CD14-positive monocyte (primary cell): ENCODE data around the gene CLK2. TPM values are rescaled to one million over a fixed set of nuclear protein-coding genes. Genes with fewer than 3 reads are reported as not detected.
A peak's percentile ranks its signal among the peaks of the same experiment; 100 is the strongest.
"Not testable (repeated sequence)": the region's sequence is repeated elsewhere in the genome, so short reads cannot be mapped to it uniquely, and the experiment has no call there.

Experiments
- DNase-seq, 3 donors: peaks; one replicate each; pipeline ENCODE4 v3.0.0-alpha.2; 2011 to 2022
- H2AFZ ChIP-seq: 2 replicates; pipeline ENCODE4 v1.6.0; 2012; ENCODE audit warnings: mild to moderate bottlenecking, low read depth, low read length, inconsistent platforms; ENCODE audit not compliant: insufficient read depth, poor library complexity, severe bottlenecking
- H3K27ac ChIP-seq, 2 donors: 1 replicate in 1 of 2; 2 replicates in 1 of 2; pipeline ENCODE4 v1.5.1; 2012 to 2013; ENCODE audit warnings: low read length in 2 of 2, control low read depth in 1 of 2, inconsistent platforms in 1 of 2, low read depth in 1 of 2, mild to moderate bottlenecking in 1 of 2
- H3K27me3 ChIP-seq, 2 donors: one replicate each; pipeline versions ENCODE4 v1.6.0 to v1.6.1; 2011 to 2013; ENCODE audit warnings: low read length in 2 of 2; ENCODE audit not compliant: control insufficient read depth in 2 of 2, insufficient read depth in 2 of 2
- H3K36me3 ChIP-seq, 2 donors: replicated peaks in 1 of 2; 1 replicate in 1 of 2; 2 replicates in 1 of 2; pipeline versions ENCODE4 v1.5.1 to v1.6.1; 2012 to 2013; ENCODE audit warnings: low read length in 2 of 2, control low read depth in 1 of 2, inconsistent platforms in 1 of 2, mild to moderate bottlenecking in 1 of 2; ENCODE audit not compliant: insufficient read depth in 2 of 2, control insufficient read depth in 1 of 2
- H3K4me1 ChIP-seq, 2 donors: 1 replicate in 1 of 2; 2 replicates in 1 of 2; pipeline versions ENCODE4 v1.5.1 to v1.6.1; 2012 to 2013; ENCODE audit warnings: low read length in 2 of 2, control low read depth in 1 of 2, inconsistent platforms in 1 of 2, mild to moderate bottlenecking in 1 of 2, moderate library complexity in 1 of 2; ENCODE audit not compliant: insufficient read depth in 2 of 2, control insufficient read depth in 1 of 2
- H3K4me2 ChIP-seq: replicated peaks from 2 replicates; pipeline ENCODE3; 2012; ENCODE audit warnings: low read length, moderate library complexity, mild to moderate bottlenecking; ENCODE audit not compliant: poor library complexity, severe bottlenecking; ENCODE audit errors: extremely low read depth
- H3K4me3 ChIP-seq, 3 experiments: fragments of 200-600 bp in 1 of 3; sonication (generic) in 1 of 3; replicated peaks in 1 of 3; 1 replicate in 2 of 3; 2 replicates in 1 of 3; pipeline ENCODE4 v1.5.1; 2011 to 2013; ENCODE audit warnings: low read length in 3 of 3, mild to moderate bottlenecking in 3 of 3, control low read depth in 2 of 3, low read depth in 2 of 3, inconsistent platforms in 1 of 3, moderate library complexity in 1 of 3
- H3K79me2 ChIP-seq: 2 replicates; pipeline ENCODE4 v1.6.0; 2012; ENCODE audit warnings: mild to moderate bottlenecking, control low read depth, inconsistent platforms, low read length, moderate library complexity; ENCODE audit not compliant: insufficient read depth
- H3K9ac ChIP-seq: 2 replicates; pipeline ENCODE4 v1.6.0; 2017; ENCODE audit warnings: low read length, mild to moderate bottlenecking; ENCODE audit not compliant: insufficient read depth, poor library complexity, severe bottlenecking
- H3K9me3 ChIP-seq, 2 donors: replicated peaks in 1 of 2; 1 replicate in 1 of 2; 2 replicates in 1 of 2; pipeline versions ENCODE4 v1.5.1 to v1.6.1; 2012 to 2013; ENCODE audit warnings: low read length in 2 of 2, control low read depth in 1 of 2; ENCODE audit not compliant: control insufficient read depth in 1 of 2, insufficient read depth in 1 of 2
- H4K20me1 ChIP-seq: 2 replicates; pipeline ENCODE4 v1.6.0; 2012; ENCODE audit warnings: mild to moderate bottlenecking, low read length, control low read depth, moderate library complexity; ENCODE audit not compliant: insufficient read depth
- H3K27ac Mint-ChIP-seq, 7 donors: one replicate each; pipeline ENCODE4 v1.8.0; 2020; ENCODE audit warnings: mild to moderate bottlenecking in 7 of 7, mixed read lengths in 7 of 7, moderate library complexity in 6 of 7, inconsistent platforms in 2 of 7
- H3K27me3 Mint-ChIP-seq, 3 donors: one replicate each; pipeline ENCODE4 v1.8.0; 2021 to 2022; ENCODE audit warnings: low read depth in 3 of 3, mild to moderate bottlenecking in 3 of 3, mixed read lengths in 3 of 3, moderate library complexity in 3 of 3, inconsistent platforms in 1 of 3
- H3K36me3 Mint-ChIP-seq, 2 donors: one replicate each; pipeline ENCODE4 v1.8.0; 2020; ENCODE audit warnings: mixed read lengths in 2 of 2, inconsistent platforms in 1 of 2, mild to moderate bottlenecking in 1 of 2
- H3K4me1 Mint-ChIP-seq: one replicate; pipeline ENCODE4 v1.8.0; 2020; ENCODE audit warnings: mild to moderate bottlenecking, mixed read lengths
- H3K4me3 Mint-ChIP-seq, 2 donors: one replicate each; pipeline ENCODE4 v1.8.0; 2020; ENCODE audit warnings: mild to moderate bottlenecking in 2 of 2, mixed read lengths in 2 of 2, moderate library complexity in 1 of 2
- H3K9me3 Mint-ChIP-seq, 7 donors: one replicate each; pipeline ENCODE4 v1.8.0; 2020 to 2022; ENCODE audit warnings: mixed read lengths in 7 of 7, mild to moderate bottlenecking in 6 of 7, moderate library complexity in 6 of 7, inconsistent platforms in 2 of 7
- WGBS: methylation state at CpG from one replicate; pipeline ENCODE4 v1.1.5; 2013; ENCODE audit warnings: missing lambda C conversion rate; ENCODE audit not compliant: insufficient coverage; 5-methylcytosine and 5-hydroxymethylcytosine counted together
- intact Hi-C, 2 donors: fragments of 100-400 bp; cut with micrococcal nuclease; formaldehyde crosslinking; loops; one replicate each; pipeline versions ENCODE4 v1.15.0 to v1.15.1; 2023
- polyA plus RNA-seq, 3 donors: library from polyadenylated mRNA; depleted of rRNA in 1 of 3; unstranded in 2 of 3; stranded (reverse) in 1 of 3; fragments of 300-500 nt in 2 of 3; fragments of >200 nt in 1 of 3; fragmentation: Illumina TruSeq in 2 of 3; gene quantifications; 1 replicate in 2 of 3; 2 replicates in 1 of 3; pipeline ENCODE4 v1.2.3, GENCODE V29; 2012 to 2021

CLK2 gene
- polyA plus RNA-seq, 3 donors: 7.3 to 143 (median 9.6) TPM

DNA sequence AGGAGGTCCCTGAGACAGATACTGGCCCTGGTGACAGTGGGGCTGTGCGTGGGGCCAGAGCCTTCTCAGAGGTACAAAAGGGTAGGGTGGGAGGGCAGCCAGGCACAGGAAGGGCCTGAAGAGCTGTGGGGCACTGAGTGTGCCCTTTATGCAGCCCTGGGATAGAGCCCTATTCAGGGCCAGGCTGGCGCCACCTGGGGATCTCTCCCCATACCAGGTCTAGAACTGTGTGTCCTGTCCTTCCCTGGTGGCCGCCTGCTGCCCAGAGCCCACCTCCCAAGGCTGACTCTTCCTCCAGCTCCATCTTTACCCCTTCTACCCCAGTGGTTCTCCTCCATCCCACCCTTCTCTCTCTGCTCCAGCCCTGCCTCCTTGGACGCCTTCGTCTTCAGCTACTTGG is 39.8 kb downstream of the CLK2 start:
- H3K4me3 ChIP-seq, H3K4me3 Mint-ChIP-seq, H3K4me2 ChIP-seq, H4K20me1 ChIP-seq, H3K9ac ChIP-seq, DNase-seq, H3K9me3 ChIP-seq, H3K27me3 Mint-ChIP-seq, H2AFZ ChIP-seq, H3K27ac ChIP-seq, H3K27me3 ChIP-seq, H3K79me2 ChIP-seq, H3K27ac Mint-ChIP-seq, intact Hi-C loops, H3K9me3 Mint-ChIP-seq: not testable (repeated sequence)
- Mint-ChIP-seq H3K4me1 (peaks cover 17% of the 10 kb centered on the region), H3K36me3 (peaks cover 29 to 32% of the 10 kb centered on the region in 2 donors)
- peaks cover 0 to 27% of the 10 kb centered on the region in 2 donors for H3K4me1 ChIP-seq
- peaks cover 27 to 33% of the 10 kb centered on the region in 2 donors for H3K36me3 ChIP-seq
- no CpG with 5 or more reads among the region's 5 CpGs for WGBS

DNA sequence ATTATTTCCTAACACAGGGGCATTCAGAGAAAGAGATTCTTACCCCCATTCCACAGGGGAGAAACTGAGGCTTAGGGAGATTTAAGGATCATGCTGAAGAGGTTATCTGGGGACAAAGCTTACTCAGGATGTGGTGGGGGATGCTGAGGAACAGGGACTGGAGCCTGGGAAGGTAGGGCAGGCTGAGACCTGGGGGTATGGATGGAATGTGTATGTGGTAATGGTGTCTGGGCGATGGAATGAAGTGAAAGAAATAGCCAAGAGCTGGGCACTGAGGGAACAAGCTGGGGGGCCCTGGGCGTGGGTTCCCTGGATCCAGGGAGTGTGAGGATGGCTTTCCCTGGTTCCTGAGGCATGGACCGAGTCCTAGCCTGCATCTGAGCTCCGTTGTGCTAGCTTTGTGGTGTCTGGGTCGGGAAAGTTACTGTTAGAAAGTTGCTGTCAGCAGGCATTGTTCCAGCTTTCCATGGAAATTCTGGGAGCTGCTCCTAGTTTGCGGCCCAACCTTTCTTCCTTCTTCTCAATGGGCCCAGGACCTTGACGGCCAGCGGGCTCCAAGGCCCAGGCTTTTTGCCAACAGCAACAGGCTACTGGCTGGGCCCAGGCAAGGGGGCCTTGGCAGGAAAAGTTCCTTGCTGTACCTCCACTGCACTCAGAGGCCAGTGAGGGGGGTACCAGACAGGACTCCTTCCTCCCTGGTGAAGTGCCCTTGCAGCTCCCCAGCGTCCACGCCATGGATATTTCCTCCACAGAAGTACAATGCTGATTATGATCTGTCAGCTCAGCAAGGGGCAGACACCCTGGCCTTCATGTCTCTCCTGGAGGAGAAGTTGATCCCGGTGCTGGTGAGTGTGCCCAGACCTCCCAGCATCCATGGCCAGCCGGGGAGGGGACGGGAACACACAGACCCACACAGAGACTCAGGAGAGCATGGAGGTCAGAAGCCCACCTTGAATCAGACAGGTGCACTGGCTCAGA is 41.0 kb downstream of the CLK2 start:
- H2AFZ ChIP-seq, H4K20me1 ChIP-seq, H3K9me3 Mint-ChIP-seq, intact Hi-C loops, H3K4me3 Mint-ChIP-seq, H3K27me3 ChIP-seq, H3K4me2 ChIP-seq, H3K27ac ChIP-seq, H3K9ac ChIP-seq, H3K27me3 Mint-ChIP-seq, H3K9me3 ChIP-seq, H3K4me3 ChIP-seq, H3K79me2 ChIP-seq, DNase-seq: not testable (repeated sequence)
- 84% methylated on average over 5 of the region's 13 CpGs for WGBS
- H3K27ac Mint-ChIP-seq: peak overlapping the region in 3 of 7 donors; percentile 46 to 60 (median 57)
- H3K36me3 ChIP-seq: peaks cover 18 to 21% of the 10 kb centered on the region in 2 donors
- H3K4me1 ChIP-seq: peaks cover 6 to 29% of the 10 kb centered on the region in 2 donors
- peaks cover 19 to 22% of the 10 kb centered on the region in 2 donors for H3K36me3 Mint-ChIP-seq
- peaks cover 19% of the 10 kb centered on the region for H3K4me1 Mint-ChIP-seq

DNA sequence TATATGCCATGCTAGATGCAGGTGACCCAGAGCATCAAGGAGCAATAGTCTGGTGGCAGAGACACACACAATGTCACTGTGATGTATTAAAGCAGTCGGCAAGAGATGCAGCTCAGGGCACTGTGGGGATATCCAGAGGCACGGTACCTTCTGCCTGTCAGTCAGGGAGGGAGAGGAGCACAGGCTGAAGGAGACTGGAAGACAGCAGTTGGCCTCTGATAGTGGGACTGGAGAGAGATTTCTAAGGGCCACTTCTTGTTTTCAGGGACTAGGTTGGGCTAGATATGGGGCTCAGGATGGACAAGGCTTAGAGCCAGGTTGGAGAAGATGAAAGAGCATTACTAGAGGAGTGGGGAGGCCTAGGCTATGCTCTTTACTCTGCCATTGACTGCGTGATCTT is 42.0 kb downstream of the CLK2 start:
- peaks cover 10 to 11% of the 10 kb centered on the region in 2 donors for H3K36me3 ChIP-seq
- H2AFZ ChIP-seq, H3K27me3 ChIP-seq, H3K27me3 Mint-ChIP-seq, DNase-seq, H4K20me1 ChIP-seq, intact Hi-C loops, H3K9me3 ChIP-seq, H3K4me2 ChIP-seq, H3K4me3 ChIP-seq, H3K9ac ChIP-seq, H3K27ac ChIP-seq, H3K4me3 Mint-ChIP-seq, H3K9me3 Mint-ChIP-seq: not testable (repeated sequence)
- peaks cover 11% of the 10 kb centered on the region for H3K79me2 ChIP-seq
- Mint-ChIP-seq H3K36me3 (peaks cover 10 to 13% of the 10 kb centered on the region in 2 donors), H3K4me1 (peaks cover 20% of the 10 kb centered on the region), H3K27ac (peak overlapping the region in 2 of 7 donors; percentile 22 to 40)
- H3K4me1 ChIP-seq: peaks cover 16 to 29% of the 10 kb centered on the region in 2 donors
- WGBS: 78% methylated on average over 3 of the region's 3 CpGs
